HCT116 (cell line): ENCODE measurements around the gene RAMP3.

Source experiments
- RAD21 ChIP-seq: IDR thresholded peaks from 2 replicates; pipeline ENCODE4 v1.6.1; 2012; ENCODE audit warnings: low read depth, mild to moderate bottlenecking
- TF ChIP-seq, protein P1 (sequence below), 3 experiments: fragments of 200-600 bp in 1 of 3; sonication (generic) in 1 of 3; IDR thresholded peaks in 2 of 3; conservative IDR thresholded peaks in 1 of 3; 2 replicates each; pipeline ENCODE4 v1.5.1; 2012 to 2017; ENCODE audit warnings: low read depth in 2 of 3, low read length in 2 of 3, antibody characterized with exemption in 1 of 3, borderline replicate concordance in 1 of 3, control low read depth in 1 of 3, mild to moderate bottlenecking in 1 of 3, mixed read lengths in 1 of 3, mixed run types in 1 of 3, moderate library complexity in 1 of 3; ENCODE audit not compliant: insufficient read depth in 1 of 3

DNA sequence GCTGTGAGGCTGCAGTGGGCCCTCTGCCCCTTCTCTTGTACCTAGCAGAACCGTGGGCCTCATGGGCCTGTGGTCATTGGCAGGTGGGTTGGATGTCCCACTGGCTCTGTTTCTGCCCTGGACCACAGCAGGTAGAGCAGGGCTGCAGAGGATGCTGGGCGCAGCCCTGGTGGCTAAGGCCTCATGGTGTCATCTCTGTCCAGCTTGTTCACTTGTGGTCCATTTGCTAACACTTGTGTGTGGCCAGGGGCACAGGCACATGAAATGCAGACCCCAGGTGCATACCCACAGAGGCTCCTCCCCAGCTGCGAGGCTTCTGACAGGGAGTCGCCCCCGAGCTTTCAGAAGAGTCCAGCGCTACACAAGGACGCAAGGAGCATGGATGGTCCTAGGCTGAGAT, 23.7 kb upstream of the RAMP3 start:
- TF ChIP-seq, protein P1, sequence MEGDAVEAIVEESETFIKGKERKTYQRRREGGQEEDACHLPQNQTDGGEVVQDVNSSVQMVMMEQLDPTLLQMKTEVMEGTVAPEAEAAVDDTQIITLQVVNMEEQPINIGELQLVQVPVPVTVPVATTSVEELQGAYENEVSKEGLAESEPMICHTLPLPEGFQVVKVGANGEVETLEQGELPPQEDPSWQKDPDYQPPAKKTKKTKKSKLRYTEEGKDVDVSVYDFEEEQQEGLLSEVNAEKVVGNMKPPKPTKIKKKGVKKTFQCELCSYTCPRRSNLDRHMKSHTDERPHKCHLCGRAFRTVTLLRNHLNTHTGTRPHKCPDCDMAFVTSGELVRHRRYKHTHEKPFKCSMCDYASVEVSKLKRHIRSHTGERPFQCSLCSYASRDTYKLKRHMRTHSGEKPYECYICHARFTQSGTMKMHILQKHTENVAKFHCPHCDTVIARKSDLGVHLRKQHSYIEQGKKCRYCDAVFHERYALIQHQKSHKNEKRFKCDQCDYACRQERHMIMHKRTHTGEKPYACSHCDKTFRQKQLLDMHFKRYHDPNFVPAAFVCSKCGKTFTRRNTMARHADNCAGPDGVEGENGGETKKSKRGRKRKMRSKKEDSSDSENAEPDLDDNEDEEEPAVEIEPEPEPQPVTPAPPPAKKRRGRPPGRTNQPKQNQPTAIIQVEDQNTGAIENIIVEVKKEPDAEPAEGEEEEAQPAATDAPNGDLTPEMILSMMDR (IDR thresholded peaks at IDR 0.05 in 2 of 3, conservative IDR thresholded peaks at IDR 0.05 in 1 of 3; ENCODE audit: borderline replicate concordance in 1 of 3, insufficient read depth in 1 of 3, low read depth in 2 of 3, low read length in 2 of 3), result no peak
- TF ChIP-seq RAD21, result no peak
